BLaER1 (cell line): ENCODE results near the gene IPPK.
A peak's percentile ranks its signal among the peaks of the same experiment; 100 is the strongest.

Source experiments
- H3K27ac ChIP-seq: shearing (Covaris generic); formaldehyde crosslinking; 2 replicates; pipeline ENCODE4 v1.8.1; 2022
- H3K27me3 ChIP-seq: shearing (Covaris generic); formaldehyde crosslinking; 2 replicates; pipeline ENCODE4 v1.8.1; 2022
- H3K36me3 ChIP-seq: shearing (Covaris generic); formaldehyde crosslinking; 2 replicates; pipeline ENCODE4 v1.8.1; 2022
- H3K4me1 ChIP-seq: shearing (Covaris generic); formaldehyde crosslinking; 2 replicates; pipeline ENCODE4 v1.8.1; 2022
- H3K4me2 ChIP-seq: shearing (Covaris generic); formaldehyde crosslinking; 2 replicates; pipeline ENCODE4 v1.8.1; 2022
- H3K4me3 ChIP-seq: shearing (Covaris generic); formaldehyde crosslinking; 2 replicates; pipeline ENCODE4 v1.8.1; 2022
- H3K9ac ChIP-seq: shearing (Covaris generic); formaldehyde crosslinking; 2 replicates; pipeline ENCODE4 v1.8.1; 2022
- H3K9me3 ChIP-seq: shearing (Covaris generic); formaldehyde crosslinking; 2 replicates; pipeline ENCODE4 v1.8.1; 2022
- H4K20me1 ChIP-seq: shearing (Covaris generic); formaldehyde crosslinking; 2 replicates; pipeline ENCODE4 v1.8.1; 2022
- Cebpa-rat ChIP-seq: shearing (Covaris generic); IDR thresholded peaks from 2 replicates; pipeline ENCODE4 v1.8.1; 2022

Gene IPPK

GRCh38 chr9:92669890-92670708 lies at the start of gene IPPK:
Gene IPPK, minus strand, starts transcription at chr9:92670131. Its CDS starts 143 bp downstream, at chr9:92669988.
- Histone ChIP-seq H4K20me1 (peaks cover 33% of the 10 kb centered on the region), H3K4me2 (peak within 1 kb of the TSS; percentile 95), H3K9ac (peak within 1 kb of the TSS; percentile 94), H3K27me3 (no peaks in the 10 kb centered on the region), H3K9me3 (no peaks in the 10 kb centered on the region), H3K36me3 (peaks cover 24% of the 10 kb centered on the region), H3K4me3 (peak within 1 kb of the TSS; percentile 95), H3K27ac (peak within 1 kb of the TSS; percentile 95), H3K4me1 (peaks cover 33% of the 10 kb centered on the region)
- TF ChIP-seq Cebpa-rat, result no peak

- peaks cover under 1% of the 10 kb centered on the region; the same call in 1 of the 2 replicates for H3K4me1 ChIP-seq
- H3K4me3 ChIP-seq, result no peak overlapping the region
- no peak overlapping the region for H3K4me2 ChIP-seq
- no peaks in the 10 kb centered on the region for H3K27me3 ChIP-seq
- peaks cover 91% of the 10 kb centered on the region for H4K20me1 ChIP-seq
- peaks cover 100% of the 10 kb centered on the region for H3K36me3 ChIP-seq
- no peak overlapping the region for H3K27ac ChIP-seq
- H3K9ac ChIP-seq, result no peak overlapping the region
- H3K9me3 ChIP-seq, result no peaks in the 10 kb centered on the region
- TF ChIP-seq Cebpa-rat, result no peak
Measured at GRCh38 chr9:92719028-92719647, 49.2 kb upstream of the IPPK start.

GRCh38 chr9:92718086-92719001 lies 48.4 kb upstream of the IPPK start:
- Histone ChIP-seq H3K4me2 (no peak overlapping the region), H3K4me3 (no peak overlapping the region), H3K27me3 (no peaks in the 10 kb centered on the region), H3K9ac (no peak overlapping the region), H4K20me1 (peaks cover 83% of the 10 kb centered on the region), H3K27ac (no peak overlapping the region), H3K4me1 (peaks cover 8% of the 10 kb centered on the region; the same call in 1 of the 2 replicates), H3K36me3 (peaks cover 100% of the 10 kb centered on the region), H3K9me3 (no peaks in the 10 kb centered on the region)
- no peak for TF ChIP-seq Cebpa-rat

GRCh38 chr9:92717201-92718085 lies 47.5 kb upstream of the IPPK start:
- Histone ChIP-seq H3K9ac (no peak overlapping the region), H3K9me3 (no peaks in the 10 kb centered on the region), H3K4me1 (peaks cover 15% of the 10 kb centered on the region; the same call in 1 of the 2 replicates), H3K4me3 (no peak overlapping the region), H3K36me3 (peaks cover 99% of the 10 kb centered on the region), H3K27ac (no peak overlapping the region), H3K27me3 (no peaks in the 10 kb centered on the region), H4K20me1 (peaks cover 74% of the 10 kb centered on the region), H3K4me2 (no peak overlapping the region)
- no peak for TF ChIP-seq Cebpa-rat

- TF ChIP-seq Cebpa-rat, result no peak
- H3K4me2 ChIP-seq, result no peak overlapping the region
Measured at GRCh38 chr9:92716557-92716956, 46.6 kb upstream of the IPPK start.

GRCh38 chr9:92715488-92716231 lies 45.7 kb upstream of the IPPK start:
- Histone ChIP-seq H3K4me1 (peaks cover 24% of the 10 kb centered on the region), H3K9me3 (no peaks in the 10 kb centered on the region), H3K4me3 (no peak overlapping the region), H3K27me3 (no peaks in the 10 kb centered on the region), H3K27ac (no peak overlapping the region), H3K9ac (no peak overlapping the region), H3K4me2 (no peak overlapping the region), H4K20me1 (peaks cover 58% of the 10 kb centered on the region), H3K36me3 (peaks cover 98% of the 10 kb centered on the region)
- TF ChIP-seq Cebpa-rat, result no peak

More at GRCh38 chr9:92716557-92716956, 46.6 kb upstream of the IPPK start:
- Histone ChIP-seq H3K27ac (no peak overlapping the region), H3K4me1 (peaks cover 24% of the 10 kb centered on the region), H4K20me1 (peaks cover 67% of the 10 kb centered on the region), H3K36me3 (peaks cover 98% of the 10 kb centered on the region), H3K9me3 (no peaks in the 10 kb centered on the region), H3K9ac (no peak overlapping the region), H3K27me3 (no peaks in the 10 kb centered on the region), H3K4me3 (no peak overlapping the region)

GRCh38 chr9:92714787-92715487 lies 45.0 kb upstream of the IPPK start:
- H3K27ac ChIP-seq, result no peak overlapping the region
- H4K20me1 ChIP-seq, result peaks cover 50% of the 10 kb centered on the region
- peaks cover 24% of the 10 kb centered on the region for H3K4me1 ChIP-seq
- no peak overlapping the region for H3K9ac ChIP-seq
- H3K36me3 ChIP-seq, result peaks cover 98% of the 10 kb centered on the region
- no peak overlapping the region for H3K4me2 ChIP-seq
- no peaks in the 10 kb centered on the region for H3K27me3 ChIP-seq
- H3K9me3 ChIP-seq, result no peaks in the 10 kb centered on the region
- H3K4me3 ChIP-seq, result no peak overlapping the region
- TF ChIP-seq Cebpa-rat, result no peak

- Histone ChIP-seq H3K4me3 (no peak overlapping the region), H3K27me3 (no peaks in the 10 kb centered on the region), H3K27ac (no peak overlapping the region), H3K9ac (no peak overlapping the region), H3K9me3 (no peaks in the 10 kb centered on the region), H3K4me2 (no peak overlapping the region), H3K36me3 (peaks cover 98% of the 10 kb centered on the region), H3K4me1 (peaks cover 24% of the 10 kb centered on the region), H4K20me1 (peaks cover 41% of the 10 kb centered on the region)
- TF ChIP-seq Cebpa-rat, result no peak
Measured at GRCh38 chr9:92714016-92714415, 44.1 kb upstream of the IPPK start.
